ENCODE data around the gene PCDHB9. TPM values are rescaled to one million over a fixed set of nuclear protein-coding genes. Genes with fewer than 3 reads are reported as not detected.
"Not testable (repeated sequence)": the region's sequence is repeated elsewhere in the genome, so short reads cannot be mapped to it uniquely, and the experiment has no call there.

PCDHB9 gene
- total RNA-seq, result 1.2 TPM
- long read RNA-seq, result 0 reads

DNA sequence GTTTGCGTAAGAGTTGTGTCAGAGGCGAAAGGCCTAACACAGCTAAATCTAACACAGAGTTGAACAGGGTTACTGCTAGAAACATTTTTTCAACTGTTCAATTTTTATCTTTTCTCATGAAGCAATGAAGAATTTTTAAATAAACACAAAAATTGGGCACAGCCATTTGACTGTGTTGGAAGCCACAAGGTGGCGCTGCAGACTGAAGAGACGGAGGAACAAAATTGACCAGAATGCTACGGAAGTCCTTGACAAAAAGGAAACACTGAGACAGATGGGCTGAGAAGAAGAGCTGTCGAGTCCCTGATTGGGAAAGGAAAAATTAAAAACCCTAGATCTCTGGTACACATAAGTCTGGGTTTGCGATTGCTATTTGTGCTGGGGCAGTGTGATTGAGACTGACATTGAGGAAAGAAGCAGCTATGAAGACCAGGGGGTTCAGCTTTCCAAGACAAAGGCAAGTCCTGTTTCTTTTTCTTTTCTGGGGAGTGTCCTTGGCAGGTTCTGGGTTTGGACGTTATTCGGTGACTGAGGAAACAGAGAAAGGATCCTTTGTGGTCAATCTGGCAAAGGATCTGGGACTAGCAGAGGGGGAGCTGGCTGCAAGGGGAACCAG, at the start of gene PCDHB9:
TSS of gene PCDHB9 (plus strand) at position 265 of the 616 bp plus-strand sequence. CDS start at position 423, 158 bp downstream.
- intact Hi-C loops (cut with micrococcal nuclease), result no loop called here
- peaks cover 21% of the 10 kb centered on the region for H3K36me3 ChIP-seq
- H3K9me3 ChIP-seq (replicated peaks), result peaks cover 95% of the 10 kb centered on the region
- H3K27ac ChIP-seq (replicated peaks), result no peak within 1 kb of the TSS
- no peak within 1 kb of the TSS for H3K4me3 ChIP-seq
- no peaks in the 10 kb centered on the region for H3K4me1 ChIP-seq
- H3K27me3 ChIP-seq (ENCODE audit: low read depth), result peaks cover 53% of the 10 kb centered on the region
- TF ChIP-seq, protein P1, sequence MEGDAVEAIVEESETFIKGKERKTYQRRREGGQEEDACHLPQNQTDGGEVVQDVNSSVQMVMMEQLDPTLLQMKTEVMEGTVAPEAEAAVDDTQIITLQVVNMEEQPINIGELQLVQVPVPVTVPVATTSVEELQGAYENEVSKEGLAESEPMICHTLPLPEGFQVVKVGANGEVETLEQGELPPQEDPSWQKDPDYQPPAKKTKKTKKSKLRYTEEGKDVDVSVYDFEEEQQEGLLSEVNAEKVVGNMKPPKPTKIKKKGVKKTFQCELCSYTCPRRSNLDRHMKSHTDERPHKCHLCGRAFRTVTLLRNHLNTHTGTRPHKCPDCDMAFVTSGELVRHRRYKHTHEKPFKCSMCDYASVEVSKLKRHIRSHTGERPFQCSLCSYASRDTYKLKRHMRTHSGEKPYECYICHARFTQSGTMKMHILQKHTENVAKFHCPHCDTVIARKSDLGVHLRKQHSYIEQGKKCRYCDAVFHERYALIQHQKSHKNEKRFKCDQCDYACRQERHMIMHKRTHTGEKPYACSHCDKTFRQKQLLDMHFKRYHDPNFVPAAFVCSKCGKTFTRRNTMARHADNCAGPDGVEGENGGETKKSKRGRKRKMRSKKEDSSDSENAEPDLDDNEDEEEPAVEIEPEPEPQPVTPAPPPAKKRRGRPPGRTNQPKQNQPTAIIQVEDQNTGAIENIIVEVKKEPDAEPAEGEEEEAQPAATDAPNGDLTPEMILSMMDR (IDR thresholded peaks at IDR 0.05; ENCODE audit: borderline replicate concordance), result peak; percentile 37
- no peak for DNase-seq

DNA sequence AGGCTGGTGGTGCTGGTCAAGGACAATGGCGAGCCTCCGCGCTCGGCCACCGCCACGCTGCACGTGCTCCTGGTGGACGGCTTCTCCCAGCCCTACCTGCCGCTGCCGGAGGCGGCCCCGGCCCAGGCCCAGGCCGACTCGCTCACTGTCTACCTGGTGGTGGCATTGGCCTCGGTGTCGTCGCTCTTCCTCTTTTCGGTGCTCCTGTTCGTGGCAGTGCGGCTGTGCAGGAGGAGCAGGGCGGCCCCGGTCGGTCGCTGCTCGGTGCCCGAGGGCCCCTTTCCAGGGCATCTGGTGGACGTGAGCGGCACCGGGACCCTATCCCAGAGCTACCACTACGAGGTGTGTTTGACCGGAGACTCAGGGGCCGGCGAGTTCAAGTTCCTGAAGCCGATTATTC, 49.6 kb upstream of the PCDHB9 start:
- intact Hi-C loops (cut with micrococcal nuclease); DNase-seq; H3K36me3 ChIP-seq; H3K27ac ChIP-seq (replicated peaks); H3K4me1 ChIP-seq; H3K4me3 ChIP-seq: not testable (repeated sequence)
- Histone ChIP-seq H3K9me3 (replicated peaks) (peaks cover 94% of the 10 kb centered on the region), H3K27me3 (ENCODE audit: low read depth) (peaks cover 34% of the 10 kb centered on the region)

DNA sequence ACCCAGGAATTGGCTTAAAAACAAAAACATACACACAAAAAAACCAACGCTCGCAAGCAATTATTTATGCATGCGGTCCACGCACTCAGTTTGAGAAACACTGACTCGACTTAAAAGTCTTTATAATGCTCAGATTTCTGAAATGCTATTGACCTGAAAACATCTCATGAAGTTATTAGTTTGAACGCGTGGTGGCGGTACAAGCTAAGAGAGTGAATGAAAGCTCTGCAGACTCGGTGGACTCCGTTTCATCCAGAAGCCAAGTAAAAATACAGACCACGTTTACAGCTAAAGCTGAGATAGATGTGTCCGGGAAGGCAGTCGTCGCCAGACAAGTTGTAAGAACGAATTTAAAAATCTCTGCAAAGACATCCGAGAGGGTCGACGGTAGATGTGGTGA, 37.1 kb upstream of the PCDHB9 start, which contains the start of gene PCDHB6:
TSS of gene PCDHB6 (plus strand) at position 246 of the 400 bp plus-strand sequence. CDS start 201 bp downstream, outside the sequence.
- Histone ChIP-seq H3K4me3 (peak within 1 kb of the TSS; percentile 37), H3K27me3 (ENCODE audit: low read depth) (peaks cover 50% of the 10 kb centered on the region), H3K9me3 (replicated peaks) (peaks cover 90% of the 10 kb centered on the region), H3K4me1 (no peaks in the 10 kb centered on the region), H3K27ac (replicated peaks) (no peak within 1 kb of the TSS), H3K36me3 (no peaks in the 10 kb centered on the region)
- DNase-seq, result no peak
- intact Hi-C loops (cut with micrococcal nuclease), result no loop called here
- TF ChIP-seq, protein P1 (IDR thresholded peaks at IDR 0.05; ENCODE audit: borderline replicate concordance), result no peak

DNA sequence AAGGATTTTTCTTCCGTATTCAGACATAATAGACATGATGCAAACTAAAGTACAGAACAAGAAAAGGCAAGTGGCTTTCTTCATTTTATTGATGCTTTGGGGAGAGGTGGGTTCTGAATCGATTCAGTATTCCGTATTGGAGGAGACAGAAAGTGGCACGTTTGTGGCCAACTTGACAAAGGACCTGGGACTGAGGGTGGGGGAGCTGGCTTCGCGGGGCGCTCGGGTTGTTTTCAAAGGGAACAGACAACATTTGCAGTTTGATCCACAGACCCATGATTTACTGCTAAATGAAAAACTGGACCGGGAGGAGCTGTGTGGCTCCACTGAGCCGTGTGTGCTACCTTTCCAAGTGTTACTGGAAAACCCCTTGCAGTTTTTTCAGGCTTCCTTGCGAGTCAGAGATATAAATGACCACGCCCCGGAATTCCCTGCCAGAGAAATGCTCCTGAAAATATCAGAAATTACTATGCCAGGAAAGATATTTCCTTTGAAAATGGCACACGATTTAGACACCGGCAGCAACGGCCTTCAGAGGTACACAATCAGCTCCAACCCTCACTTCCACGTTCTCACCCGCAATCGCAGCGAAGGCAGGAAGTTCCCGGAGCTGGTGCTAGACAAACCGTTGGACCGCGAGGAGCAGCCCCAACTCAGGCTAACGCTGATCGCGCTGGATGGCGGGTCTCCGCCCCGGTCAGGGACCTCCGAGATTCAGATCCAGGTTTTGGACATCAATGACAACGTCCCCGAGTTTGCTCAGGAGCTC, 36.6 kb upstream of the PCDHB9 start:
- no peak for DNase-seq
- Histone ChIP-seq H3K27me3 (ENCODE audit: low read depth) (peaks cover 52% of the 10 kb centered on the region), H3K4me3 (peak overlapping the region; percentile 37), H3K36me3 (no peaks in the 10 kb centered on the region), H3K9me3 (replicated peaks) (peaks cover 96% of the 10 kb centered on the region), H3K4me1 (no peaks in the 10 kb centered on the region), H3K27ac (replicated peaks) (no peak overlapping the region)
- TF ChIP-seq, protein P1 (IDR thresholded peaks at IDR 0.05; ENCODE audit: borderline replicate concordance), result no peak
- intact Hi-C loops (cut with micrococcal nuclease), result no loop called here

DNA sequence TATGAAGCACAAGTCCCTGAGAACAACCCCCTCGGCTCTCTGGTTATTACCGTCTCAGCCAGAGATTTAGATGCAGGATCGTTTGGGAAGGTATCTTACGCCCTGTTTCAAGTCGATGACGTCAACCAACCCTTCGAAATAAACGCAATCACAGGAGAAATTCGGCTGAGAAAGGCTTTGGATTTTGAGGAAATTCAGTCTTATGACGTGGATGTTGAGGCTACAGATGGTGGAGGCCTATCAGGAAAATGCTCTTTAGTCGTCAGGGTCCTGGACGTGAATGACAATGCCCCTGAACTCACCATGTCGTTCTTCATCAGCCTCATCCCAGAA, 36.0 kb upstream of the PCDHB9 start:
- TF ChIP-seq, protein P1 (IDR thresholded peaks at IDR 0.05; ENCODE audit: borderline replicate concordance), result no peak
- DNase-seq, result no peak
- Histone ChIP-seq H3K4me1 (no peaks in the 10 kb centered on the region), H3K27ac (replicated peaks) (no peak overlapping the region), H3K4me3 (peak overlapping the region; percentile 37), H3K27me3 (ENCODE audit: low read depth) (peaks cover 58% of the 10 kb centered on the region), H3K36me3 (no peaks in the 10 kb centered on the region), H3K9me3 (replicated peaks) (peaks cover 96% of the 10 kb centered on the region)
- intact Hi-C loops (cut with micrococcal nuclease), result no loop called here

DNA sequence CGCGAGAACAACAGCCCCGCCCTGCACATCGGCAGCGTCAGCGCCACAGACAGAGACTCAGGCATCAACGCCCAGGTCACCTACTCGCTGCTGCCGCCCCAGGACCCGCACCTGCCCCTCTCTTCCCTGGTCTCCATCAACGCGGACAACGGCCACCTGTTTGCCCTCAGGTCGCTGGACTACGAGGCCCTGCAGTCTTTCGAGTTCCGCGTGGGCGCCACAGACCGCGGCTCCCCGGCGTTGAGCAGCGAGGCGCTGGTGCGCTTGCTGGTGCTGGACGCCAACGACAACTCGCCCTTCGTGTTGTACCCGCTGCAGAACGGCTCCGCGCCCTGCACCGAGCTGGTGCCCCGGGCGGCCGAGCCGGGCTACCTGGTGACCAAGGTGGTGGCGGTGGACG, 35.3 kb upstream of the PCDHB9 start:
- H3K27ac ChIP-seq (replicated peaks); H3K4me3 ChIP-seq; H3K36me3 ChIP-seq; H3K4me1 ChIP-seq; intact Hi-C loops (cut with micrococcal nuclease); DNase-seq: not testable (repeated sequence)
- Histone ChIP-seq H3K27me3 (ENCODE audit: low read depth) (peaks cover 65% of the 10 kb centered on the region), H3K9me3 (replicated peaks) (peaks cover 96% of the 10 kb centered on the region)

DNA sequence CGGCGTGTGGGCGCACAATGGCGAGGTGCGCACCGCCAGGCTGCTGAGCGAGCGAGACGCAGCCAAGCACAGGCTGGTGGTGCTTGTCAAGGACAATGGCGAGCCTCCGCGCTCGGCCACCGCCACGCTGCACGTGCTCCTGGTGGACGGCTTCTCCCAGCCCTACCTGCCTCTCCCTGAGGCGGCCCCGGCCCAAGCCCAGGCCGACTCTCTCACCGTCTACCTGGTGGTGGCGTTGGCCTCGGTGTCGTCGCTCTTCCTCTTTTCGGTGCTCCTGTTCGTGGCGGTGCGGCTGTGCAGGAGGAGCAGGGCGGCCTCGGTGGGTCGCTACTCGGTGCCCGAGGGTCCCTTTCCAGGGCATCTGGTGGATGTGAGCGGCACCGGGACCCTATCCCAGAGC, 34.9 kb upstream of the PCDHB9 start:
- DNase-seq; H3K27ac ChIP-seq (replicated peaks); H3K4me3 ChIP-seq; intact Hi-C loops (cut with micrococcal nuclease); H3K4me1 ChIP-seq; H3K36me3 ChIP-seq: not testable (repeated sequence)
- Histone ChIP-seq H3K9me3 (replicated peaks) (peaks cover 96% of the 10 kb centered on the region), H3K27me3 (ENCODE audit: low read depth) (peaks cover 69% of the 10 kb centered on the region)
